ENCODE data around the gene ADGB.

The ADGB gene

GRCh38 chr6:146864885-146865284 lies 266.1 kb downstream of the ADGB start:
- DNase-seq = no peak

Measured in NCI-H1417 (cell line).